ENCODE data around the gene RSL1D1. TPM values are rescaled to one million over a fixed set of nuclear protein-coding genes. Genes with fewer than 3 reads are reported as not detected.
"Not testable (repeated sequence)": the region's sequence is repeated elsewhere in the genome, so short reads cannot be mapped to it uniquely, and the experiment has no call there.

RSL1D1 gene
- total RNA-seq, 2 experiments from 2014 or later, result 158 to 182 TPM

- Mint-ChIP-seq H3K9me3 (no peaks in the 10 kb centered on the region), H3K27ac (peak overlapping the region; percentile 88), H3K27me3 (no peaks in the 10 kb centered on the region), H3K4me3 (peak overlapping the region; percentile 30), H3K36me3 (ENCODE audit: low read depth) (peaks cover 33% of the 10 kb centered on the region), H3K4me1 (peaks cover 66% of the 10 kb centered on the region)
- POLR2A ChIA-PET, result no interaction called here
- CTCF ChIA-PET, result interaction anchor here (0.6 to 2.3 kb wide), 3 partner anchors 11 to 20 kb away, joined by 3 to 14 read pairs (median 3); no protein-coding TSS in a partner anchor
- DNase-seq, result peak; percentile 30
Observed at GRCh38 chr16:11792410-11793241, 58.7 kb downstream of the RSL1D1 start.

GRCh38 chr16:11791144-11791828 is 60.1 kb downstream of the RSL1D1 start:
- DNase-seq, result no peak
- H3K36me3 Mint-ChIP-seq (ENCODE audit: low read depth), result peaks cover 33% of the 10 kb centered on the region
- POLR2A ChIA-PET, result no interaction called here
- H3K9me3 Mint-ChIP-seq, result no peaks in the 10 kb centered on the region
- peak overlapping the region; percentile 31 for H3K27ac Mint-ChIP-seq
- CTCF ChIA-PET, result interaction anchor here (0.6 to 2.3 kb wide), 2 partner anchors 10 to 57 kb away, joined by 3 to 14 read pairs; no protein-coding TSS in a partner anchor
- H3K4me3 Mint-ChIP-seq, result no peak overlapping the region
- peaks cover 80% of the 10 kb centered on the region for H3K4me1 Mint-ChIP-seq
- H3K27me3 Mint-ChIP-seq, result no peaks in the 10 kb centered on the region

GRCh38 chr16:11788914-11789313 is 62.4 kb downstream of the RSL1D1 start:
- Mint-ChIP-seq H3K4me1 (peaks cover 67% of the 10 kb centered on the region), H3K36me3 (ENCODE audit: low read depth) (peaks cover 13% of the 10 kb centered on the region), H3K4me3 (no peak overlapping the region), H3K9me3 (no peaks in the 10 kb centered on the region), H3K27me3 (no peaks in the 10 kb centered on the region), H3K27ac (no peak overlapping the region)
- ChIA-PET CTCF (no interaction called here), POLR2A (no interaction called here)
- no peak for DNase-seq

DNA sequence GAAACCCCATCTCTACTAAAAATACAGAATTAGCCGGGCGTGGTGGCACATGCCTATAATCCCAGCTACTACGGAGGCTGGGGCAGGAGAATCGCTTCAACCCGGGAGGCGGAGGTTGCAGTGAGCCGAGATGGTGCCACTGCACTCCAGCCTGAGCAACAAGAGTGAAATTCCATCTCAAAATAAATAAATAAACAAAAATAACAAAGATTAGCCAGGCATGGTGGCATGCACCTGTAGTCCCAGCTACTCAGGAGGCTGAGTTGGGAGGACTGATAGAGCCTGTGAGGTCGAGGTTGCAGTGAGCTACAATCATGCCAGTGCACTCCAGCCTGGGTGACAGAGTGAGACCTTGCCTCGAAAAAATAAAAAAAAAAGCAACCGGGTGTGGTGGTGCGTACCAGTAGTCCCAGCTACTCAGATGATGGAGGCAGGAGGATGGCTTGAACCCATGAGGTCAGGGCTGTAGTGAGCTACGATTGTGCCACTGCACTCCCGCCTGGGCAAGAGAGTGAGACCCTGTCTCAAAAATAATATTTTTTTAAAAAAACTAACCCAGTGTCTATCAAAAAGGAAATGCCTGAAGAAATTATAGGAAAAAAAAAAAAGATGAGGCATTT is 66.3 kb downstream of the RSL1D1 start:
- DNase-seq, H3K27me3 Mint-ChIP-seq, H3K9me3 Mint-ChIP-seq, POLR2A ChIA-PET, H3K4me3 Mint-ChIP-seq: not testable (repeated sequence)
- H3K27ac Mint-ChIP-seq, result peak overlapping the region; percentile 87
- H3K4me1 Mint-ChIP-seq, result peaks cover 69% of the 10 kb centered on the region
- peaks cover 17% of the 10 kb centered on the region for H3K36me3 Mint-ChIP-seq (ENCODE audit: low read depth)
- CTCF ChIA-PET, result interaction anchor here (0.6 to 5.0 kb wide), 2 partner anchors 13 to 222 kb away, joined by 4 to 62 read pairs; partner anchors contain the start of gene ZC3H7A

DNA sequence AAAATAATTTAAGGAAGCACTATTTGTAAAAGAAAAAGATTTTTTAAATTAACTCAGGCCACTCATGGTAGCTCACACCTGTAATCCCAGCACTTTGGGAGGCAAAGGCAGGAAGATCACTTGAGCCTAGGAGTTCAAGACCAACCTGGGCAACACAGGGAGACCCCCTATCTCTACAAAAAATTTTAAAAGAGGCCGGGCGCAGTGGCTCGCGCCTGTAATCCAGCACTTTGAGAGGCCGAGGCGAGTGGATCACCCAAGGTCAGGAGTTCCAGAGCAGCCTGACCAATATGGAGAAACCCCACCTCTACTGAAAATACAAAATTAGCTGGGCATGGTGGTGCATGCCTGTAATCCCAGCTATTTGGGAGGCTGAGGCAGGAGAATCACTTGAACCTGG is 67.0 kb downstream of the RSL1D1 start:
- H3K27me3 Mint-ChIP-seq, H3K9me3 Mint-ChIP-seq, POLR2A ChIA-PET, DNase-seq: not testable (repeated sequence)
- Mint-ChIP-seq H3K36me3 (ENCODE audit: low read depth) (peaks cover 20% of the 10 kb centered on the region), H3K4me3 (peak overlapping the region; percentile 29), H3K4me1 (peaks cover 66% of the 10 kb centered on the region), H3K27ac (peak overlapping the region; percentile 84)
- CTCF ChIA-PET, result interaction anchor here (0.7 to 5.0 kb wide), 3 partner anchors 14 to 73 kb away, joined by 3 to 62 read pairs (median 3); partner anchors contain the start of gene ZC3H7A

DNA sequence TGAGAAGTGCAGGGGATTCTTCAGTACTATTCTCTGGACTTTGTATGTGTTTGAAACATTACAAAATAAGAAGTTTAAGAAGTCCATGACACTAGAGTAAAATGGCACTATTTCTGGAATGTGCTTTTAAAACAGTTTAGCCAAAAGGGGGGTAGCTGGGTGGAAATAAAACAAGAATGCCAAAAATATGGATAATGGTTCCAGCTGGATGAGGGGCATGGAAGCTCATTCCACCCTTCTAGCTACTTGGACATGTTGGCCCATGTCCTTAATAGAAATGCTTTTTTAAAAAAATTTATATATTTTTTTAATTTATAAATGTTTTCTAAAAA is 67.3 kb downstream of the RSL1D1 start:
- Mint-ChIP-seq H3K4me1 (peaks cover 65% of the 10 kb centered on the region), H3K4me3 (peak overlapping the region; percentile 74)

More for the DNA sequence above, 67.3 kb downstream of the RSL1D1 start:
- peak overlapping the region; percentile 99 for H3K27ac Mint-ChIP-seq
- no peaks in the 10 kb centered on the region for H3K27me3 Mint-ChIP-seq
- no peaks in the 10 kb centered on the region for H3K9me3 Mint-ChIP-seq
- H3K36me3 Mint-ChIP-seq (ENCODE audit: low read depth), result peaks cover 20% of the 10 kb centered on the region
- DNase-seq, result no peak
- ChIA-PET POLR2A (no interaction called here), CTCF (interaction anchor here (0.7 to 5.0 kb wide), 3 partner anchors 14 to 73 kb away, joined by 3 to 62 read pairs (median 3); partner anchors contain the start of gene ZC3H7A)

Other genes starting within 250 kb of the RSL1D1 start
- 10 to 100 TPM; 21.7 to 23.4 TPM for gene SNN, start 183.1 kb downstream of the RSL1D1 start, total RNA-seq
- 10 to 100 TPM; 38.5 to 42.7 TPM for gene TXNDC11, start 108.7 kb downstream of the RSL1D1 start, total RNA-seq
- 10 to 100 TPM; 68.0 to 76.9 TPM for gene ZC3H7A, start 54.3 kb downstream of the RSL1D1 start, total RNA-seq
- 100 to 1,000 TPM; 110 to 126 TPM for gene GSPT1, start 64.4 kb upstream of the RSL1D1 start, total RNA-seq
- gene NPIPB2, start 90.5 kb upstream of the RSL1D1 start, total RNA-seq, result 10 to 100 TPM in 1 of 2 experiments, 1 to 10 TPM in 1; 7.6 to 11.6 TPM
- not detected for gene TNFRSF17, start 113.7 kb upstream of the RSL1D1 start, total RNA-seq
- 10 to 100 TPM; 15.8 to 19.7 TPM for gene SNX29, start 125.2 kb upstream of the RSL1D1 start, total RNA-seq

Measured in activated CD4-positive, alpha-beta T cell treated with anti-CD3 and anti-CD28 coated beads, Interleukin-2, amount 10 ng/mL, durations not matched to agents 7 days and 5 days (primary cell).